Spleen (tissue), 7 donors: ENCODE results near the gene SLC6A20.

ENCODE experiments used
- CTCF ChIP-seq, 11 experiments: fragments of 200-600 bp in 7 of 11; fragments of 450-650 bp in 4 of 11; sonication (generic) in 4 of 11; IDR thresholded peaks in 8 of 11; conservative IDR thresholded peaks in 3 of 11; 1 replicate in 7 of 11; 2 replicates in 4 of 11; pipeline versions ENCODE4 v1.4.0 to v1.8.0; 2016 to 2021; ENCODE audit warnings: antibody characterized with exemption in 11 of 11, inconsistent platforms in 4 of 11, mild to moderate bottlenecking in 1 of 11
- POLR2A ChIP-seq, 3 donors: fragments of 450-650 bp; IDR thresholded peaks; one replicate each; pipeline ENCODE4 v1.5.1; 2017; ENCODE audit warnings: antibody characterized with exemption in 3 of 3, mild to moderate bottlenecking in 1 of 3
- POLR2AphosphoS5 ChIP-seq, 3 donors: sonication (generic); formaldehyde crosslinking; IDR thresholded peaks; one replicate each; pipeline ENCODE4 v1.5.1; 2017; ENCODE audit warnings: antibody characterized with exemption in 3 of 3
- donor health status: DM: no; HTN: no; CAD: no; lungs with moderate emphysema.
- donor health status: DM: no; HTN: no; CAD: no.
- donor health status: DM: no; HTN: no; CAD: no.

GRCh38 chr3:45760878-45761711 lies 35.2 kb downstream of the SLC6A20 start:
- TF ChIP-seq CTCF (IDR thresholded peaks at IDR 0.05 in 8 of 11, conservative IDR thresholded peaks at IDR 0.05 in 3 of 11), result peak; percentile 22 to 79 (median 66)
- TF ChIP-seq POLR2A (IDR thresholded peaks at IDR 0.05), result no peak
- no peak for TF ChIP-seq POLR2AphosphoS5 (IDR thresholded peaks at IDR 0.05)
